ENCODE measurements around the gene SERPINB6. TPM values are rescaled to one million over a fixed set of nuclear protein-coding genes. Genes with fewer than 3 reads are reported as not detected.

SERPINB6 gene
- total and polyA plus RNA-seq, 9 of the 15 experiments (the other 6 are each of a cell fraction or from before 2014, with no cell fraction given), result 86.6 to 211 (median 143) TPM

- TF ChIP-seq IFI16 (CRISPR knock-in tag; IDR thresholded peaks at IDR 0.05), result peak; percentile 72; the same call in 1 of the 2 replicates
- TF ChIP-seq, protein P1, sequence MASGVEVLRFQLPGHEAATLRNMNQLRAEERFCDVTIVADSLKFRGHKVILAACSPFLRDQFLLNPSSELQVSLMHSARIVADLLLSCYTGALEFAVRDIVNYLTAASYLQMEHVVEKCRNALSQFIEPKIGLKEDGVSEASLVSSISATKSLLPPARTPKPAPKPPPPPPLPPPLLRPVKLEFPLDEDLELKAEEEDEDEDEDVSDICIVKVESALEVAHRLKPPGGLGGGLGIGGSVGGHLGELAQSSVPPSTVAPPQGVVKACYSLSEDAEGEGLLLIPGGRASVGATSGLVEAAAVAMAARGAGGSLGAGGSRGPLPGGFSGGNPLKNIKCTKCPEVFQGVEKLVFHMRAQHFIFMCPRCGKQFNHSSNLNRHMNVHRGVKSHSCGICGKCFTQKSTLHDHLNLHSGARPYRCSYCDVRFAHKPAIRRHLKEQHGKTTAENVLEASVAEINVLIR (CRISPR knock-in tag; IDR thresholded peaks at IDR 0.05), result peak; percentile 76
- no peak for TF ChIP-seq NUFIP1 (IDR thresholded peaks at IDR 0.05; ENCODE audit: partially characterized antibody)
- TF ChIP-seq, protein P2, sequence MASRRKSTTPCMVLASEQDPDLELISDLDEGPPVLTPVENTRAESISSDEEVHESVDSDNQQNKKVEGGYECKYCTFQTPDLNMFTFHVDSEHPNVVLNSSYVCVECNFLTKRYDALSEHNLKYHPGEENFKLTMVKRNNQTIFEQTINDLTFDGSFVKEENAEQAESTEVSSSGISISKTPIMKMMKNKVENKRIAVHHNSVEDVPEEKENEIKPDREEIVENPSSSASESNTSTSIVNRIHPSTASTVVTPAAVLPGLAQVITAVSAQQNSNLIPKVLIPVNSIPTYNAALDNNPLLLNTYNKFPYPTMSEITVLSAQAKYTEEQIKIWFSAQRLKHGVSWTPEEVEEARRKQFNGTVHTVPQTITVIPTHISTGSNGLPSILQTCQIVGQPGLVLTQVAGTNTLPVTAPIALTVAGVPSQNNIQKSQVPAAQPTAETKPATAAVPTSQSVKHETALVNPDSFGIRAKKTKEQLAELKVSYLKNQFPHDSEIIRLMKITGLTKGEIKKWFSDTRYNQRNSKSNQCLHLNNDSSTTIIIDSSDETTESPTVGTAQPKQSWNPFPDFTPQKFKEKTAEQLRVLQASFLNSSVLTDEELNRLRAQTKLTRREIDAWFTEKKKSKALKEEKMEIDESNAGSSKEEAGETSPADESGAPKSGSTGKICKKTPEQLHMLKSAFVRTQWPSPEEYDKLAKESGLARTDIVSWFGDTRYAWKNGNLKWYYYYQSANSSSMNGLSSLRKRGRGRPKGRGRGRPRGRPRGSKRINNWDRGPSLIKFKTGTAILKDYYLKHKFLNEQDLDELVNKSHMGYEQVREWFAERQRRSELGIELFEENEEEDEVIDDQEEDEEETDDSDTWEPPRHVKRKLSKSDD (conservative IDR thresholded peaks at IDR 0.05; ENCODE audit: low read length), result no peak
- no peak for TF ChIP-seq GTF2F1 (IDR thresholded peaks at IDR 0.05; ENCODE audit: low read depth, low read length)
- no peak for TF ChIP-seq MYNN (IDR thresholded peaks at IDR 0.05)
- no peak for TF ChIP-seq MYNN (CRISPR knock-in tag; IDR thresholded peaks at IDR 0.05)
- TF ChIP-seq ZNF518B (CRISPR knock-in tag; IDR thresholded peaks at IDR 0.05), result 0 out of 2 replicates have a peak, but pooled peaks have one; percentile 53
- TF ChIP-seq, protein P3, sequence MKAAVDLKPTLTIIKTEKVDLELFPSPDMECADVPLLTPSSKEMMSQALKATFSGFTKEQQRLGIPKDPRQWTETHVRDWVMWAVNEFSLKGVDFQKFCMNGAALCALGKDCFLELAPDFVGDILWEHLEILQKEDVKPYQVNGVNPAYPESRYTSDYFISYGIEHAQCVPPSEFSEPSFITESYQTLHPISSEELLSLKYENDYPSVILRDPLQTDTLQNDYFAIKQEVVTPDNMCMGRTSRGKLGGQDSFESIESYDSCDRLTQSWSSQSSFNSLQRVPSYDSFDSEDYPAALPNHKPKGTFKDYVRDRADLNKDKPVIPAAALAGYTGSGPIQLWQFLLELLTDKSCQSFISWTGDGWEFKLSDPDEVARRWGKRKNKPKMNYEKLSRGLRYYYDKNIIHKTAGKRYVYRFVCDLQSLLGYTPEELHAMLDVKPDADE (conservative IDR thresholded peaks at IDR 0.05; ENCODE audit: control insufficient read depth, low read depth, low read length), result no peak
- peak in 1 of 2 experiments; percentile 56; a peak in 1 of 4 replicates for TF ChIP-seq KDM1A (IDR thresholded peaks at IDR 0.05)
- TF ChIP-seq TRIM25 (IDR thresholded peaks at IDR 0.05; ENCODE audit: borderline replicate concordance), result no peak
- TF ChIP-seq, protein P4, sequence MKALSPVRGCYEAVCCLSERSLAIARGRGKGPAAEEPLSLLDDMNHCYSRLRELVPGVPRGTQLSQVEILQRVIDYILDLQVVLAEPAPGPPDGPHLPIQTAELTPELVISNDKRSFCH (CRISPR knock-in tag; IDR thresholded peaks at IDR 0.05), result peak; percentile 83; the same call in 1 of the 2 replicates
- TF ChIP-seq, protein P4 (tag; IDR thresholded peaks at IDR 0.05), result peak; percentile 99
- peak; percentile 77 for TF ChIP-seq KLF13 (tag; IDR thresholded peaks at IDR 0.05; ENCODE audit: borderline replicate concordance, low read depth)
- 0 out of 2 replicates have a peak, but pooled peaks have one; percentile 35 for TF ChIP-seq JUND (IDR thresholded peaks at IDR 0.05; ENCODE audit: borderline replicate concordance, low read depth, low read length)
- peak; percentile 79; the same call in 2 of the 3 replicates for TF ChIP-seq JUND (tag; IDR thresholded peaks at IDR 0.05; ENCODE audit: borderline replicate concordance, low read depth, low read length)
Observed at GRCh38 chr6:2979819-2980464, 8.6 kb upstream of the SERPINB6 start (continued).

Measured in K562 (cell line).